Right ventricle myocardium superior (tissue), 1 donor: ENCODE results near the gene ADCY5. TPM values are rescaled to one million over a fixed set of nuclear protein-coding genes. Genes with fewer than 3 reads are reported as not detected.

Experiments
- ATAC-seq: fragments of 200-7000 bp; cut with Tn5 transposase; one replicate; pipeline ENCODE4 v1.9.1; 2020; ENCODE audit warnings: mild to moderate bottlenecking; ENCODE audit not compliant: poor library complexity
- DNase-seq: peaks from one replicate; pipeline ENCODE4 v3.0.0-alpha.2; 2020
- intact Hi-C: fragments of 100-400 bp; cut with DNase I; formaldehyde crosslinking; loops from one replicate; pipeline ENCODE4 v1.11.2; 2022
- total RNA-seq: library from RNA; stranded (reverse); fragmentation: NEBNext Ultra II Directional; extraction: Animal tissue kit (Norgen Biotek cat#: 25700); gene quantifications from one replicate; pipeline ENCODE4 v1.2.1, GENCODE V29; 2021
- donor health status: DM: no; HTN: yes; CAD: no; lungs with severe emphysema.

ADCY5 gene
- total RNA-seq, 1 donor from 2014 or later, result 225 TPM

GRCh38 chr3:123416173-123416572 is 32.7 kb downstream of the ADCY5 start:
- intact Hi-C loops, result no loop called here
- DNase-seq, result no peak
- ATAC-seq, result no peak

GRCh38 chr3:123414973-123415775 is 33.7 kb downstream of the ADCY5 start:
- ATAC-seq, result peak; percentile 4
- intact Hi-C loops, result loop anchor here (5.0 kb wide), 1 partner anchor 32 kb away; the partner anchor contains the start of gene ADCY5
- DNase-seq, result no peak

GRCh38 chr3:123412811-123413604 is 35.9 kb downstream of the ADCY5 start:
- intact Hi-C loops, result loop anchor here (5.0 kb wide), 1 partner anchor 34 kb away; the partner anchor contains the start of gene ADCY5
- peak; percentile 77 for ATAC-seq
- DNase-seq, result peak; percentile 66

- ATAC-seq, result no peak
- intact Hi-C loops, result loop anchor here (5.0 kb wide), 1 partner anchor 35 kb away; the partner anchor contains the start of gene ADCY5
- DNase-seq, result no peak
These were observed 36.8 kb downstream of the ADCY5 start for GRCh38 chr3:123412076-123412475.

- no peak for DNase-seq
- ATAC-seq, result no peak
- intact Hi-C loops, result loop anchor here (5.0 kb wide), 1 partner anchor 36 kb away; the partner anchor contains the start of gene ADCY5
These were observed 37.4 kb downstream of the ADCY5 start for GRCh38 chr3:123411340-123412040.

GRCh38 chr3:123410149-123410515 is 38.8 kb downstream of the ADCY5 start:
- intact Hi-C loops, result loop anchor here (5.0 kb wide), 1 partner anchor 37 kb away; the partner anchor contains the start of gene ADCY5
- ATAC-seq, result no peak
- DNase-seq, result no peak

GRCh38 chr3:123409443-123410148 is 39.3 kb downstream of the ADCY5 start:
- intact Hi-C loops, result loop anchor here (5.0 to 10.0 kb wide), 2 partner anchors 38 to 75 kb away; partner anchors contain the start of gene ADCY5
- DNase-seq (no peak), ATAC-seq (no peak)

- intact Hi-C loops, result loop anchor here (10.0 kb wide), 1 partner anchor 72 kb away; no protein-coding TSS in a partner anchor
- peak; percentile 72 for ATAC-seq
- peak; percentile 89 for DNase-seq
These were observed 42.3 kb downstream of the ADCY5 start for GRCh38 chr3:123406598-123406997.

- DNase-seq, result no peak
These were observed 42.9 kb downstream of the ADCY5 start for GRCh38 chr3:123405936-123406510.

GRCh38 chr3:123405021-123405420 is 43.9 kb downstream of the ADCY5 start:
- intact Hi-C loops, result loop anchor here (10.0 kb wide), 1 partner anchor 70 kb away; no protein-coding TSS in a partner anchor
- no peak for DNase-seq
- no peak for ATAC-seq

More at GRCh38 chr3:123405936-123406510, 42.9 kb downstream of the ADCY5 start:
- no peak for ATAC-seq
- intact Hi-C loops, result loop anchor here (10.0 kb wide), 1 partner anchor 71 kb away; no protein-coding TSS in a partner anchor

- no peak for DNase-seq
- no peak for ATAC-seq
- intact Hi-C loops, result loop anchor here (10.0 kb wide), 1 partner anchor 70 kb away; no protein-coding TSS in a partner anchor
These were observed 44.5 kb downstream of the ADCY5 start for GRCh38 chr3:123404391-123404790.

- intact Hi-C loops, result loop anchor here (10.0 kb wide), 1 partner anchor 67 kb away; no protein-coding TSS in a partner anchor
- ATAC-seq, result peak; percentile 77
- peak; percentile 78 for DNase-seq
These were observed 46.9 kb downstream of the ADCY5 start for GRCh38 chr3:123401836-123402530.

- intact Hi-C loops, result loop anchor here (10.0 kb wide), 1 partner anchor 65 kb away; no protein-coding TSS in a partner anchor
- ATAC-seq (no peak), DNase-seq (no peak)
These were observed 48.7 kb downstream of the ADCY5 start for GRCh38 chr3:123400169-123400568.

GRCh38 chr3:123399653-123400052 is 49.2 kb downstream of the ADCY5 start:
- DNase-seq, result no peak

GRCh38 chr3:123397921-123398785 is 50.7 kb downstream of the ADCY5 start:
- ATAC-seq (no peak), DNase-seq (no peak)
- intact Hi-C loops, result no loop called here

More at GRCh38 chr3:123399653-123400052, 49.2 kb downstream of the ADCY5 start:
- intact Hi-C loops, result loop anchor here (10.0 kb wide), 1 partner anchor 65 kb away; no protein-coding TSS in a partner anchor
- no peak for ATAC-seq
